WTC11 (cell line): Measurements from ENCODE around the gene ROBO1. TPM values are rescaled to one million over a fixed set of nuclear protein-coding genes. Genes with fewer than 3 reads are reported as not detected.

Experiments used
- ATAC-seq: fragments of 200-7000 bp; cut with Tn5 transposase; 2 replicates; pipeline ENCODE4 v1.10.0; 2021; ENCODE audit warnings: mild to moderate bottlenecking, moderate library complexity
- CTCF ChIA-PET: fragments of 300-600 bp; sonication (Branson Sonifier 250); formaldehyde crosslinking; loops from one replicate; lab custom pipeline; 2021; ENCODE audit warnings: antibody characterized with exemption; lab: Charles Lee
- POLR2A ChIA-PET: fragments of 350-600 bp; sonication (Branson Sonifier 250); formaldehyde crosslinking; loops from one replicate; lab custom pipeline; 2021; ENCODE audit warnings: antibody characterized with exemption; lab: Charles Lee
- DNase-seq: peaks from one replicate; pipeline ENCODE4 v3.0.0; 2021; ENCODE audit warnings: low spot score
- H3K27ac Mint-ChIP-seq: 2 replicates; pipeline ENCODE4 v1.8.0; 2021; ENCODE audit warnings: mixed read lengths
- H3K27me3 Mint-ChIP-seq: 2 replicates; pipeline ENCODE4 v1.8.0; 2021; ENCODE audit warnings: low read depth, mild to moderate bottlenecking, moderate library complexity, mixed read lengths
- H3K36me3 Mint-ChIP-seq: 2 replicates; pipeline ENCODE4 v1.8.0; 2021; ENCODE audit warnings: mixed read lengths
- H3K4me1 Mint-ChIP-seq: 2 replicates; pipeline ENCODE4 v1.8.0; 2022; ENCODE audit warnings: mixed read lengths
- H3K4me3 Mint-ChIP-seq: 2 replicates; pipeline ENCODE4 v1.8.0; 2021; ENCODE audit warnings: mild to moderate bottlenecking, moderate library complexity, mixed read lengths
- H3K9me3 Mint-ChIP-seq: 2 replicates; pipeline ENCODE4 v1.8.0; 2021; ENCODE audit warnings: mixed read lengths
- ATF2 ChIP-seq: sonication (generic); formaldehyde crosslinking; IDR thresholded peaks from 2 replicates; pipeline ENCODE4 v1.8.1; 2022; ENCODE audit warnings: low read depth, missing genetic modification reagents, borderline replicate concordance
- ATF3 ChIP-seq: sonication (generic); formaldehyde crosslinking; conservative IDR thresholded peaks from 2 replicates; pipeline ENCODE4 v1.8.1; 2022; ENCODE audit warnings: mild to moderate bottlenecking, missing genetic modification reagents
- CDX4 ChIP-seq: fragments of 250-450 bp; sonication (Bioruptor Pico); IDR thresholded peaks from 2 replicates; pipeline ENCODE4 v1.9.0; 2021; ENCODE audit warnings: moderate library complexity, mild to moderate bottlenecking, inconsistent platforms, borderline replicate concordance
- CREB1 ChIP-seq: sonication (generic); formaldehyde crosslinking; IDR thresholded peaks from 2 replicates; pipeline ENCODE4 v1.8.0; 2023; ENCODE audit warnings: mild to moderate bottlenecking, missing genetic modification reagents
- CREM ChIP-seq: sonication (generic); formaldehyde crosslinking; IDR thresholded peaks from 2 replicates; pipeline ENCODE4 v1.8.1; 2022; ENCODE audit warnings: mild to moderate bottlenecking, missing genetic modification reagents, moderate library complexity
- CTCF ChIP-seq: fragments of 200-600 bp; IDR thresholded peaks from 2 replicates; pipeline ENCODE4 v1.8.0; 2022; ENCODE audit warnings: antibody characterized with exemption
- ELF4 ChIP-seq: sonication (generic); formaldehyde crosslinking; IDR thresholded peaks from 2 replicates; pipeline ENCODE4 v1.8.1; 2022; ENCODE audit warnings: low read depth, mild to moderate bottlenecking, moderate library complexity, missing genetic modification reagents
- ESRRA ChIP-seq: sonication (generic); formaldehyde crosslinking; IDR thresholded peaks from 2 replicates; pipeline ENCODE4 v1.8.1; 2022; ENCODE audit warnings: mild to moderate bottlenecking, missing genetic modification reagents, borderline replicate concordance
- ETV6 ChIP-seq: sonication (generic); formaldehyde crosslinking; IDR thresholded peaks from 2 replicates; pipeline ENCODE4 v1.8.1; 2022; ENCODE audit warnings: mild to moderate bottlenecking, missing genetic modification reagents
- FOXP4 ChIP-seq: sonication (generic); formaldehyde crosslinking; IDR thresholded peaks from 2 replicates; pipeline ENCODE4 v1.8.0; 2022; ENCODE audit warnings: mild to moderate bottlenecking, missing genetic modification reagents
- JAZF1 ChIP-seq: fragments of 250-450 bp; sonication (Bioruptor Pico); IDR thresholded peaks from 2 replicates; pipeline ENCODE4 v1.9.0; 2021; ENCODE audit warnings: moderate library complexity, mild to moderate bottlenecking, inconsistent platforms
- NR2C2 ChIP-seq: sonication (generic); formaldehyde crosslinking; IDR thresholded peaks from 2 replicates; pipeline ENCODE4 v1.8.0; 2022; ENCODE audit warnings: mild to moderate bottlenecking, missing genetic modification reagents
- OVOL2 ChIP-seq: fragments of 250-450 bp; sonication (Bioruptor Pico); IDR thresholded peaks from 2 replicates; pipeline ENCODE4 v1.9.0; 2021; ENCODE audit warnings: mild to moderate bottlenecking, borderline replicate concordance
- PRRX2 ChIP-seq: fragments of 250-450 bp; sonication (Bioruptor Pico); IDR thresholded peaks from 2 replicates; pipeline ENCODE4 v1.8.0; 2021; ENCODE audit warnings: mild to moderate bottlenecking
- RELA ChIP-seq: sonication (generic); formaldehyde crosslinking; IDR thresholded peaks from 2 replicates; pipeline ENCODE4 v1.8.1; 2022; ENCODE audit warnings: missing genetic modification reagents, mild to moderate bottlenecking, borderline replicate concordance
- SOX15 ChIP-seq: fragments of 250-450 bp; sonication (Bioruptor Pico); IDR thresholded peaks from 2 replicates; pipeline ENCODE4 v1.9.0; 2021; ENCODE audit warnings: mild to moderate bottlenecking
- SP1 ChIP-seq: sonication (generic); formaldehyde crosslinking; conservative IDR thresholded peaks from 2 replicates; pipeline ENCODE4 v1.8.1; 2022; ENCODE audit warnings: missing genetic modification reagents
- TCF7 ChIP-seq: sonication (generic); formaldehyde crosslinking; IDR thresholded peaks from 2 replicates; pipeline ENCODE4 v1.8.0; 2022; ENCODE audit warnings: mild to moderate bottlenecking, low read depth, missing genetic modification reagents, moderate library complexity
- ZNF219 ChIP-seq: sonication (generic); formaldehyde crosslinking; IDR thresholded peaks from 2 replicates; pipeline ENCODE4 v1.8.0; 2023; ENCODE audit warnings: missing genetic modification reagents, mild to moderate bottlenecking, borderline replicate concordance
- total RNA-seq: library from RNA; stranded (reverse); gene quantifications from 3 replicates; pipeline ENCODE4 v1.2.3, GENCODE V29; 2021
- TF ChIP-seq, protein P1 (sequence below): sonication (generic); formaldehyde crosslinking; IDR thresholded peaks from 2 replicates; pipeline ENCODE4 v1.8.0; 2022; ENCODE audit warnings: missing genetic modification reagents
- TF ChIP-seq, protein P2 (sequence below): sonication (generic); formaldehyde crosslinking; IDR thresholded peaks from 2 replicates; pipeline ENCODE4 v1.8.1; 2023; ENCODE audit warnings: mild to moderate bottlenecking, moderate library complexity, missing genetic modification reagents

ROBO1 gene
- total RNA-seq, 1 experiment from 2014 or later = 90.9 TPM

GRCh38 chr3:79690072-79690471 lies 77.7 kb downstream of the ROBO1 start:
- ATAC-seq (no peak), DNase-seq (no peak)
- ChIA-PET CTCF (no interaction called here), POLR2A (no interaction called here)
- Mint-ChIP-seq H3K27ac (no peak overlapping the region), H3K4me3 (no peak overlapping the region), H3K36me3 (no peaks in the 10 kb centered on the region), H3K4me1 (no peaks in the 10 kb centered on the region), H3K9me3 (no peaks in the 10 kb centered on the region), H3K27me3 (no peaks in the 10 kb centered on the region)
- TF ChIP-seq CREM (CRISPR knock-in tag) = no peak
- TF ChIP-seq ZNF219 = no peak
- no peak for TF ChIP-seq CDX4 (CRISPR knock-in tag)
- TF ChIP-seq FOXP4 = no peak
- no peak for TF ChIP-seq OVOL2

GRCh38 chr3:79685108-79685507 lies 82.7 kb downstream of the ROBO1 start:
- no peak overlapping the region for H3K4me3 Mint-ChIP-seq
- CTCF ChIA-PET = no interaction called here
- H3K36me3 Mint-ChIP-seq = no peaks in the 10 kb centered on the region
- POLR2A ChIA-PET = no interaction called here
- ATAC-seq = no peak
- no peak overlapping the region for H3K27ac Mint-ChIP-seq
- H3K4me1 Mint-ChIP-seq = no peaks in the 10 kb centered on the region
- TF ChIP-seq SOX15 (CRISPR knock-in tag) (no peak), TCF7 (no peak), ATF3 (CRISPR knock-in tag) (no peak), ETV6 (CRISPR knock-in tag) (no peak), ELF4 (no peak), JAZF1 (CRISPR knock-in tag) (no peak), ATF2 (CRISPR knock-in tag) (no peak), CDX4 (CRISPR knock-in tag) (no peak), NR2C2 (no peak), CTCF (no peak), SP1 (no peak), CREB1 (CRISPR knock-in tag) (no peak), PRRX2 (CRISPR knock-in tag) (no peak), RELA (CRISPR knock-in tag) (no peak), ESRRA (CRISPR knock-in tag) (no peak)
- TF ChIP-seq, protein P1, sequence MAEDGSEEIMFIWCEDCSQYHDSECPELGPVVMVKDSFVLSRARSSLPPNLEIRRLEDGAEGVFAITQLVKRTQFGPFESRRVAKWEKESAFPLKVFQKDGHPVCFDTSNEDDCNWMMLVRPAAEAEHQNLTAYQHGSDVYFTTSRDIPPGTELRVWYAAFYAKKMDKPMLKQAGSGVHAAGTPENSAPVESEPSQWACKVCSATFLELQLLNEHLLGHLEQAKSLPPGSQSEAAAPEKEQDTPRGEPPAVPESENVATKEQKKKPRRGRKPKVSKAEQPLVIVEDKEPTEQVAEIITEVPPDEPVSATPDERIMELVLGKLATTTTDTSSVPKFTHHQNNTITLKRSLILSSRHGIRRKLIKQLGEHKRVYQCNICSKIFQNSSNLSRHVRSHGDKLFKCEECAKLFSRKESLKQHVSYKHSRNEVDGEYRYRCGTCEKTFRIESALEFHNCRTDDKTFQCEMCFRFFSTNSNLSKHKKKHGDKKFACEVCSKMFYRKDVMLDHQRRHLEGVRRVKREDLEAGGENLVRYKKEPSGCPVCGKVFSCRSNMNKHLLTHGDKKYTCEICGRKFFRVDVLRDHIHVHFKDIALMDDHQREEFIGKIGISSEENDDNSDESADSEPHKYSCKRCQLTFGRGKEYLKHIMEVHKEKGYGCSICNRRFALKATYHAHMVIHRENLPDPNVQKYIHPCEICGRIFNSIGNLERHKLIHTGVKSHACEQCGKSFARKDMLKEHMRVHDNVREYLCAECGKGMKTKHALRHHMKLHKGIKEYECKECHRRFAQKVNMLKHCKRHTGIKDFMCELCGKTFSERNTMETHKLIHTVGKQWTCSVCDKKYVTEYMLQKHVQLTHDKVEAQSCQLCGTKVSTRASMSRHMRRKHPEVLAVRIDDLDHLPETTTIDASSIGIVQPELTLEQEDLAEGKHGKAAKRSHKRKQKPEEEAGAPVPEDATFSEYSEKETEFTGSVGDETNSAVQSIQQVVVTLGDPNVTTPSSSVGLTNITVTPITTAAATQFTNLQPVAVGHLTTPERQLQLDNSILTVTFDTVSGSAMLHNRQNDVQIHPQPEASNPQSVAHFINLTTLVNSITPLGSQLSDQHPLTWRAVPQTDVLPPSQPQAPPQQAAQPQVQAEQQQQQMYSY (CRISPR knock-in tag) = no peak
- TF ChIP-seq, protein P2, sequence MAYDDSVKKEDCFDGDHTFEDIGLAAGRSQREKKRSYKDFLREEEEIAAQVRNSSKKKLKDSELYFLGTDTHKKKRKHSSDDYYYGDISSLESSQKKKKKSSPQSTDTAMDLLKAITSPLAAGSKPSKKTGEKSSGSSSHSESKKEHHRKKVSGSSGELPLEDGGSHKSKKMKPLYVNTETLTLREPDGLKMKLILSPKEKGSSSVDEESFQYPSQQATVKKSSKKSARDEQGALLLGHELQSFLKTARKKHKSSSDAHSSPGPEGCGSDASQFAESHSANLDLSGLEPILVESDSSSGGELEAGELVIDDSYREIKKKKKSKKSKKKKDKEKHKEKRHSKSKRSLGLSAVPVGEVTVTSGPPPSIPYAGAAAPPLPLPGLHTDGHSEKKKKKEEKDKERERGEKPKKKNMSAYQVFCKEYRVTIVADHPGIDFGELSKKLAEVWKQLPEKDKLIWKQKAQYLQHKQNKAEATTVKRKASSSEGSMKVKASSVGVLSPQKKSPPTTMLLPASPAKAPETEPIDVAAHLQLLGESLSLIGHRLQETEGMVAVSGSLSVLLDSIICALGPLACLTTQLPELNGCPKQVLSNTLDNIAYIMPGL (CRISPR knock-in tag) = no peak
- TF ChIP-seq, all 79 proteins: peak for 0
- Mint-ChIP-seq H3K9me3 (no peaks in the 10 kb centered on the region), H3K27me3 (no peaks in the 10 kb centered on the region)
- DNase-seq = no peak
